Measurements from ENCODE around the gene OBSCN.

The OBSCN gene

DNA sequence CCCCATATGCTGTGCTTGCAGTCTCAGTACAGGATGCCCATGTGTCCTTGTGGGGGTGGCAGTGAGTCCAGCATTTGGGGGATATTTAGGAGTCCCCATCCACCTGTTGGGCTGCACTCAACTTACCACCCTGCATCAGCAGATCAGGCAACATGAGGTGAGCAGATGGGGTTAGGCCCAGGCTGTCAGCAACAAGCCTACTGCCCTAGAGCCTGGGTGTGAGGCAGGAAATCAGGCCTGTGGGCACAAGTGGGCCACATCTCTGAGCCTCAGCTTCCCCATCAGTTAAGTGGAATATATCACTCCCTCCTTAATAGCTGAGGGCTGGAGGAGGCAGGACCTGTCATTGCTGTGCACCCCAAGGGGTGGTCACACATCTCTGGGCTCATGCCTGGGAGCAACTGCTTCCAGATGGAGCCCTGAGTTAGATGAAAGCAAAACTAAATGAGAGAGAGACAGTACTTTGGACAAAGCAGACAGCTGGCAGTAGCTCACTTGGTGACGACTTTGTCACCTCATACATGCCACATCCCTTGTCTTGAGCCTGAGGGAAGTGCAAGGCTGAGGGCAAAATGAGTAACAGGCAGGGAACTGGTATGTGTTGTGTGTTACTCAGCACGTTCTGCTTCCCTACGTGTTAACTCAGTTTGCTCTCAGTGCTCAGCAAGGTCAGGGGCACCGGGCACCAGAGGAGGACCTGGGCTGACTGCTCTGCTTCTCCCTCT is 150.4 kb downstream of the OBSCN start:
- no peak overlapping the region for H3K4me3 ChIP-seq (ENCODE audit: low read depth, low read length)
- TF ChIP-seq, protein P1, sequence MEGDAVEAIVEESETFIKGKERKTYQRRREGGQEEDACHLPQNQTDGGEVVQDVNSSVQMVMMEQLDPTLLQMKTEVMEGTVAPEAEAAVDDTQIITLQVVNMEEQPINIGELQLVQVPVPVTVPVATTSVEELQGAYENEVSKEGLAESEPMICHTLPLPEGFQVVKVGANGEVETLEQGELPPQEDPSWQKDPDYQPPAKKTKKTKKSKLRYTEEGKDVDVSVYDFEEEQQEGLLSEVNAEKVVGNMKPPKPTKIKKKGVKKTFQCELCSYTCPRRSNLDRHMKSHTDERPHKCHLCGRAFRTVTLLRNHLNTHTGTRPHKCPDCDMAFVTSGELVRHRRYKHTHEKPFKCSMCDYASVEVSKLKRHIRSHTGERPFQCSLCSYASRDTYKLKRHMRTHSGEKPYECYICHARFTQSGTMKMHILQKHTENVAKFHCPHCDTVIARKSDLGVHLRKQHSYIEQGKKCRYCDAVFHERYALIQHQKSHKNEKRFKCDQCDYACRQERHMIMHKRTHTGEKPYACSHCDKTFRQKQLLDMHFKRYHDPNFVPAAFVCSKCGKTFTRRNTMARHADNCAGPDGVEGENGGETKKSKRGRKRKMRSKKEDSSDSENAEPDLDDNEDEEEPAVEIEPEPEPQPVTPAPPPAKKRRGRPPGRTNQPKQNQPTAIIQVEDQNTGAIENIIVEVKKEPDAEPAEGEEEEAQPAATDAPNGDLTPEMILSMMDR (IDR thresholded peaks at IDR 0.05; ENCODE audit: low read depth, low read length), result no peak
- in situ Hi-C loops (cut with HindIII; ENCODE audit: low sequenced_read_pairs), result no loop called here
- DNase-seq (ENCODE audit: low read depth, low spot score), result no peak

- no peak for DNase-seq (ENCODE audit: low read depth, low spot score)
- TF ChIP-seq, protein P1 (IDR thresholded peaks at IDR 0.05; ENCODE audit: low read depth, low read length), result no peak
- in situ Hi-C loops (cut with HindIII; ENCODE audit: low sequenced_read_pairs), result no loop called here
- no peak overlapping the region for H3K4me3 ChIP-seq (ENCODE audit: low read depth, low read length)
Observed at GRCh38 chr1:228358764-228359612, 151.1 kb downstream of the OBSCN start.

DNA sequence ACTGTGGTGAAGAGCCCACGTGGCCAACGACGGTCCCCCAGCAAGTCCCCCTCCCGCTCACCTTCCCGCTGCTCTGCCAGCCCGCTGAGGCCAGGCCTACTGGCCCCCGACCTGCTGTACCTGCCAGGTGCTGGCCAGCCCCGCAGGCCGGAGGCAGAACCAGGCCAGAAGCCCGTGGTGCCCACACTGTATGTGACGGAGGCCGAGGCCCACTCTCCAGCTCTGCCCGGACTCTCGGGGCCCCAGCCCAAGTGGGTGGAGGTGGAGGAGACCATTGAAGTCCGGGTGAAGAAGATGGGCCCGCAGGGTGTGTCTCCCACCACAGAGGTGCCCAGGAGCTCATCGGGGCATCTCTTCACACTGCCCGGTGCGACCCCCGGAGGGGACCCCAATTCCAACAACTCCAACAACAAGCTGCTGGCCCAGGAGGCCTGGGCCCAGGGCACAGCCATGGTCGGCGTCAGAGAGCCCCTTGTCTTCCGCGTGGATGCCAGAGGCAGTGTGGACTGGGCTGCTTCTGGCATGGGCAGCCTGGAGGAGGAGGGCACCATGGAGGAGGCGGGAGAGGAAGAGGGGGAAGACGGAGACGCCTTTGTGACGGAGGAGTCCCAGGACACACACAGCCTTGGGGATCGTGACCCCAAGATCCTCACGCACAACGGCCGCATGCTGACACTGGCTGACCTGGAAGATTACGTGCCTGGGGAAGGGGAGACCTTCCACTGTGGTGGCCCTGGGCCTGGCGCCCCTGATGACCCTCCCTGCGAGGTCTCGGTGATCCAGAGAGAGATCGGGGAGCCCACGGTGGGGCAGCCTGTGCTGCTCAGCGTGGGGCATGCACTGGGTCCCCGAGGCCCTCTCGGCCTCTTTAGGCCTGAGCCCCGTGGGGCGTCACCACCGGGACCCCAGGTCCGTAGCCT is 152.0 kb downstream of the OBSCN start:
- TF ChIP-seq, protein P1 (IDR thresholded peaks at IDR 0.05; ENCODE audit: low read depth, low read length), result no peak
- in situ Hi-C loops (cut with HindIII; ENCODE audit: low sequenced_read_pairs), result no loop called here
- DNase-seq (ENCODE audit: low read depth, low spot score), result no peak
- no peak overlapping the region for H3K4me3 ChIP-seq (ENCODE audit: low read depth, low read length)

DNA sequence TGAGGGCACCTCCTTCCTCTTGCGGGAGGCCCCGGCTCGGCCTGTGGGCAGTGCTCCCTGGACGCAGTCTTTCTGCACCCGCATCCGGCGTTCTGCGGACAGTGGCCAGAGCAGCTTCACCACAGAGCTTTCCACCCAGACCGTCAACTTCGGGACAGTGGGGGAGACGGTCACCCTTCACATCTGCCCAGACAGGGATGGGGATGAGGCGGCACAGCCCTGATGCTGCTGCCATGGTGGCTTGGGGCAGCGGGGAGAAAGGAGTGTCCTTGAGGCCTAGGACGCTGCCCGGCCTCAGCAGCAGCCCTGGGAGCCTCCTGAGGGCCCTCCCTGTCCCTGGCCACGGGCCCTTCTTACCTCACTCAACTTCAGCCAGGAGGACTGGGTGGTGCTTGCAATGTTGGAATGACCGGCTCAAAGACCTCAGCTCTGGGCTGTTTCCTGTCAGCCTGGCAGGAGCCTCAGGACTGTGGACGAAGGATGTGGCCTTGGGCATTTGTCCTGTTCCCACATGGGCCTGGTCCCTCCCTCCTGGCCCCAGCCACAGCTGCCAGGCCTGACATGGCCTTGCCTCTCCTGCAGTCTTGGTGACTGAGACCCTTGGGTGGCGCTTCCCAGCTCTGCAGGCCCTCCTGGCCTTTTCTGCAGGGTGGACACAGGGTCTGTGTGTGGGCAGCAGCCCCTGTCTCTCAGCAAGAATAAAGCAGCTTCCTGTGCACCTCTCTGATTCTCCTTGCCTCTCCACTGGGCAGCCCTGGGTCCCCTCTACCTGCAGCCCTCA is 152.9 kb downstream of the OBSCN start:
- in situ Hi-C loops (cut with HindIII; ENCODE audit: low sequenced_read_pairs), result no loop called here
- TF ChIP-seq, protein P1 (IDR thresholded peaks at IDR 0.05; ENCODE audit: low read depth, low read length), result no peak
- H3K4me3 ChIP-seq (ENCODE audit: low read depth, low read length), result no peak overlapping the region
- DNase-seq (ENCODE audit: low read depth, low spot score), result no peak

- in situ Hi-C loops (cut with HindIII; ENCODE audit: low sequenced_read_pairs), result no loop called here
- no peak for DNase-seq (ENCODE audit: low read depth, low spot score)
- H3K4me3 ChIP-seq (ENCODE audit: low read depth, low read length), result no peak overlapping the region
- TF ChIP-seq, protein P1 (IDR thresholded peaks at IDR 0.05; ENCODE audit: low read depth, low read length), result no peak
Observed at GRCh38 chr1:228361314-228362140, 153.7 kb downstream of the OBSCN start.
